HG02970 (cell line): Measurements from ENCODE around the gene RUFY3.
"Not testable (repeated sequence)": the region's sequence is repeated elsewhere in the genome, so short reads cannot be mapped to it uniquely, and the experiment has no call there.

Experiments used
- ATAC-seq: cut with Tn5 transposase; IDR thresholded peaks from one replicate; pipeline ENCODE4 v1.9.1; 2021; ENCODE audit warnings: mild to moderate bottlenecking, moderate library complexity, moderate number of reproducible peaks; ENCODE audit not compliant: unreplicated experiment, low FRiP score

The RUFY3 gene

DNA sequence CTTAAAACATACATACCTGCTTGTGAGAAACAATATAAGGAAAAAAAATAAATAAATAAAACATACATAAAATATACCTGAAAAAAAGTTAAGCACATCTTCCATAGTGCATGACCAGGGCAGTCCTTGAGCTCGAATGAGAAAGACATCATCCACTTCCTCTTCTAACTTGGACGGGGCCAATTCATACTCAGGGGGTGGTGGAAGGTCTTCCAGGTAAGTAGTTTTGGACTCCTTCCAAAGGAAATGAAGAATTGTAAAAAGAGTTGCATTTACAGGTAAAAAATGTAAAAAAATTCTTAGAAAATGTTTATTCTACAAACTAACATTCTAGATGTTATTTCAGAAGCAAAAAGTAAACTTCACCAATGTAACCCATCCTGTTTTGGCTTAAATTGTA is 114.3 kb downstream of the RUFY3 start:
- ATAC-seq, result no peak

DNA sequence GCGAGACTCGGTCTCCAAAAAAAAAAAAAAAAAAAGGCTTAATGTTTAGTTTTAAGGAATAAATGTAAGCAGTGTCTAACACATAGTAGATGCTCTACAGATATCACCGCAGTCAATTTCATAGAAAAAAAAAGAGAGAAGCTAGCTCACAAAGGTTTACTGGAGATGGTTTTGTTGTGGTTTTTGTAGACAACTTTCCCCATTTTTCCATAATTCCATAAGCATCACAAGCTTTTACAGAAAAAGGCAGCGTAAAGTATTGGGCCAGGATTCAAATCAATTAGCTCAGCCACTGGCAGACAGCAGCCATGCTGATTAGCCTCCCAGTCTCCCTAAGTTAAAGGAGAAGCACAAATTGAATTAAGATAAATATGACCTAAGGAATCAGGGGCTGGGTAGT is 116.4 kb downstream of the RUFY3 start:
- no peak for ATAC-seq

DNA sequence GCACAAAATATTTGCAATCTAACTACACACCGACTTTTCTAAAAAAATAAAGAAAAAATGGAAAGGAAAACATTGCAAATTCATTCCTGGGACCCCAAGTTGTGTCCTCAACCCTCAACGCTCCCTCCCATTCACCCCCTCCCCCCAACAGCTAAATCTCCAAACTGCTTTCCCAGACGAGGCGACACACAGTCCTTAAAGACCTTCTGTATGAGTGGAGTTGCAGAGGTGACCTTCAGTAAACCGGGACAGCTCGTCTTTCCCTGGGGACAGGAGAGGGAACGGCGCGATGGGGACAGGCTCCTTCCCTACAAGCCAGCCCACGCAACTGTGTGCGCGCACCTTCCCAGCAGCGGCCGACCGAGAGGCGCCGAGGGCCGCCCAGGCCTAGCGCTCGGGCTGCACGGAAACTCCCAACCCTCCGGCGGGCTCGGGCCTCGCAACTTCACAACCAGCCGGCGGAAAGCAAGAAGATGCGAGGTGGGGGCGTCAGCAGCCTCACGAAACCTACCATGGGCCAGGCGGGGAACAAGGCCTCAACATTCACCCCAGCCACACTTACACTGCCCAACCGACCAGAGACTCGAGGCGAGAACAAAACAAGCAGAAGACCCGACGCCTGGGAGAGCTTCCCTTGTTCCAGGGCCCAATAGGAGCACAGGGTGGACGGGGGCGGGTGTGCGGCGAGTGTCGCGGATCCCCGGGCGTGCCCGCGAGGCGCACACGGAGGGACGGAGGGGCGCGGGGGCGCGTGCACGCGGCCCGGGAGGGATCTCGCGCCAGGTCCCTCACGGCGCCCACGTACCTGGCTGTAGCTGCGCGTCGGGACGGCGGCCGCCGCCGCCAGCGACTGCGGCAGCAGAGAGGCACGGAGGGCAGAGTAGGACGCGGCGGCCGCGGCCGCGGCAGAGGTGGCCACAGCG is 117.2 kb downstream of the RUFY3 start:
- ATAC-seq, result peak; percentile 51

DNA sequence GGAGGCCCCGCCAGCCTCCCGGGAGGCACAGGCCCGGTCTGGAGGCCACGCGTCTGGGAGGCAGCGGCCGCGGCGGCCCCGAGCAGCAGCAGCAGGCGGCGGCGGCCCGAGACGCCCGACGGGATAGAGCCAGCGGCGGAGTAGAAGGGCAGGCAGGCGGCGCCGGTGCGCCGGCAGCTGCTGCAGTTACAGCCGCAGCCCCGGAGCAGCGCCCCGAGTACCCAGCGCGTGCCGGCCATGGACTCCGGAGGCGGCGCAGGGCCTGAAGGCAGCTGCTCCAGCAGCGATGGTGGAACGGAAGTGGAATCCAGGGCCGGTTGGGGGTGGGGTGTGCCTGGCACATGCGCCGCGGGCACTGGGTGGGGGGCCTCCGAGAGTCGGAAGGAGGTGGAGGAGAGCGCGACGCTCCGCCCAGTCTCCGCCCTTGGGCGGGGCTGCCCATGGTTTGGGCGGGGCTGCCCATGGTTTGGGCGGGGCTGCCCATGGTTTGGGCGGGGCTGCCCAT is 117.9 kb downstream of the RUFY3 start, which contains the start of gene GRSF1:
Gene GRSF1 (minus strand): TSS at position 302 of the 505 bp plus-strand sequence. CDS start 63 bp downstream, at position 239.
- ATAC-seq, result peak; percentile 70

DNA sequence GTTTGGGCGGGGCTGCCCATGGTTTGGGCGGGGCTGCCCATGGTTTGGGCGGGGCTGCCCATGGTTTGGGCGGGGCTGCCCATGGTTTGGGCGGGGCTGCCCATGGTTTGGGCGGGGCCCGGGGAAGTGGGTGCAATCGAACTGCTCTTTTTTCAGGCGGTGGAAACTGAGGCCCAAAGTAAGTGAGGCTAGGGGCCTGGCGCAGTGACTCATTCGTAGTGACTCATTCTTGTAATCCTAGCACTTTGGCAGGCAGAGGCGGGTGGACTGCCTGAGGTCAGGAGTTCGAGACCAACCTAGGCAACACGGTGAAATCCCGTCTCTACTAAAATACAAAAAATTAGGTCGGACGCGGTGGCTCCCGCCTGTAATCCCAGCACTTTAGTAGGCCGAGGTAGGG is 118.4 kb downstream of the RUFY3 start:
- not testable (repeated sequence) for ATAC-seq

DNA sequence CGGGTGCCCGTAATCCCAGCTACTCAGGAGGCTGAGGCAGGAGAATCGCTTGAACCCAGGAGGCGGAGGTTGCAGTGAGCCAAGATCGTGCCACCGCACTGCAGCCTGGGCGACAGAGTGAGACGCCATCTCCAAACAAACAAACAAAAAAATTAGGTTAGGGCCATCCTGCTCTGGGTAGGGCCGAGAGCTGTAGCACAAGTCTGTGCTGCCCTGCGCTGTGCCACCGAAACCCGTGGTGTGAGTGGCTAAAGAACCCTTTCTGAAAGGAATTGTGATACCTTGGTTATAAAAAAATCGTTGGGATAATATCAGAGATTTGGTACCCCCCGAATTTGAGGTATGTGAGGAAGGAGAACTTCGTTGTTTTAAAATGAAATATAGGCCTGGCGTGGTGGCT is 118.9 kb downstream of the RUFY3 start:
- not testable (repeated sequence) for ATAC-seq

DNA sequence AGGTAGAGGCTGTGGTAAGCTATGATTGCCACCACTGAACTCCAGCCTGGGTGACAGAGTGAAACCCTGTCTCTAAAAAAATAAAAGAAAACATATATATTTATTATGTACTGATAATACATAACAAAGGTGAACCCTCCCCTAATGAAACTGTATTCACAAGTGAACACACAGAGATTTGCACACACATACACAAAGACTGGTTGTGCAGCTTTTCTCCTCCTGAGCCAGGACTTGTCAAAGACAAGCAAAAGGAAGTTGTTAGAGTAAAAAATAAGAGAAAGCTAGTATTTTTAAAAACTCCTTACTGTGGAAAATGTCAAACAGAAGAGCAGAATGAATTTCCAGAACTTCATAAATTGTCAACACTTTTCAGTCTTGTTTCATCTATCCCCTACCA is 119.4 kb downstream of the RUFY3 start:
- ATAC-seq, result no peak

DNA sequence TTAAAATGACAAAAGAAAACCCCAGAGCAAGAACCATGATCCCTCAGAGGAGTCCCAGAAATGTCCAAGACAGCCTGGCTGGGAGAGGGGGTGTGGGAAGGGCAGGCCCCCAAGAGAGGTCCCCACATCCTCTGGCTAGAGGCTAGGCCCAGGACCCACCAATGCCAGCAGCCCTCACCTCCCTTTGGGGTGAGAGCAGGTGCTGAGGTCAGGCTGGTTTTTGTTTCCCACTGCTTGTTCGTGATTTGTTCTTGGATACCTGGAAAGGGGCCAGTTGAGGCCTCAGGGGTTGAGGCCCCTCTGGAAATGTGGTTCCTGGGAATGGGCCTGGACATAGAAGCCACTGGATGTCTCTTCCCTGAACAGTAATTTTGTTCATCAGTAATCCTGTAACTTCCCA is 120.2 kb downstream of the RUFY3 start:
- no peak for ATAC-seq

DNA sequence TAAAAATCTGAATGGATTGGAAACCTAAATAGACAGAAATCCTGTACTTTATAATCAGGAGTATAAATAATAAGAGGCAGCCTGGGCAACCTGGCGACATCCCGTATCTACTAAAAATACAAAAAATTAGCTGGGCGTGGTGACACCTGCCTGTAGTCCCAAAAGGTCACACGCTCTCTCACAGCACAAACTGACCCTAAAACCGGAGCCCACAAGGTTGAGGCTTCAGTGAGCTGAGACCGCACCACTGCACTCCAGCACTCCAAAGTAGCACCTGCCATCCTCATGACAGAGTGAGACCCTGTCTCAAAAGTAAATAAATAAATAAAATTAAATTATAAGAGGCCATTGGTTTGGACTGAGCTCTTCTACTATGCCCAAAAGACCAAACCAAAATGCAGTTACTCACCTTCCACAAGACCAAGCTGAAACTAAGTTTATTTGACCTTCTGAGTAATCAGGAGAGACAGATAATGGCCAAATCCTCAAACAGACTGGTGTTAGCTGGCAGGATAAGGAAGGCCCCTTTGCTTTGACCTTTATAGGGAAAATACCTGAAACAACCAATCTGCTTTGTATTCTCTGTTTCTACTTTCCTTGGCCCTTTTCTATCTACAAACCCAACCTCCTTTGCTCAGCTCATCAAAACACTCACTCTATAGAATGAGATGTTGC is 121.1 kb downstream of the RUFY3 start:
- ATAC-seq, result no peak

DNA sequence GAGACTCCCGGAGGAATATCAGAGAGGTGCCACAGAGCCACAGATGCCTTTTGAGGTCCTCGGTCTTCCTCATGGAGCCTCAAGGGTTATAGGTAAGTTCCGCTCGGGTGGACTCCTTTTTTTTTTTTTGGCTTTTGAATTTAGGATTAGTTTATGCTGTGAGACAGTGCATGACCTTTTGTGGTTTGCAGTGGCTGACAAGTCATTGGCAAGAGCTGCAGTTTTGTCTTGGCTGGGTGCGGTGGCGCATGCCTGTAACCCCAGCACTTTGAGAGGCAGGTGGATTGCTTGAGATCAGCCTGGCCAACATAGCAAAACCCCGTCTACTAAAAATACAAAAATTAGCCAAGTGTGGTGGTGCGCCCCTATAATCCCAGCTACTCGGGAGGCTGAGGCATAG is 122.4 kb downstream of the RUFY3 start:
- no peak for ATAC-seq

DNA sequence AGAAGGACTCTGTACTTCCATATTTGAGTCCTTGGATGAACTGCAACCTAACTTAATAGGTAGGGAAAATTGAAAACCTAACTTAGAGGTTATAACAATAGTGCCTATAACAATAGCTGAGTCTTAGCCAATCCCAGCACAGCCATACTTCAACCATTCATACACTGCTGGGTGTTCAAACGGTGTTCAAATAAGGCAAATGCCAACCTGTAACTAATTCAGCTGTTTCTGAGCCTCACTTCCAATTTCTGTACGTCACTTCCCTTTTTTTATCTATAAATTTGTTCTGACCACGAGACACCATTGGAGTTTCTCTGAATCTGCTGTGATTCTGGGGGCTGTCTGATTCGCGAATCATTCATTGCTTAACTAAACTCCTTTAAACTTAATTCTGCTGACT is 127.5 kb downstream of the RUFY3 start:
- ATAC-seq, result no peak

DNA sequence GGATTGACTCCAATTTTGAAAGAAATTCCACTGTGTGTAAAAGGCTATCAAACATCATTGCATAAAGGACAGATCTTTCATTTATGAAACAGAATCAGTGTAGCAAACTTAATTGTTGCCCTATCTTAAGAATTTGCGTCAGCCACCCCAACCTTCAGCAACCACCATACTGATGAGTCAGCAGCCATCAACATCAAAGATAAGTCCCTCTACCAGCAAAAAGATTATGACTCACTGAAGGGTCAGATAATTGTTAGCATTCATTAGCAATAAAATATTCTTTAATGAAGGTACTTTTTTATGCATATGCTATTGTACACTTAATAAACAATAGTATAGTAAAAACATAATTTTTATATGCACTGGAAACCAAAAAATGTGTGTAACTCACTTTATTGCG is 133.7 kb downstream of the RUFY3 start:
- no peak for ATAC-seq
